ENCODE measurements around the gene ARHGAP42. TPM values are rescaled to one million over a fixed set of nuclear protein-coding genes. Genes with fewer than 3 reads are reported as not detected.

The ARHGAP42 gene
- total and polyA plus RNA-seq, 2 of the 13 experiments (the other 11 are each of a cell fraction or from before 2014, with no cell fraction given), result 2.5 to 4.3 TPM

DNA sequence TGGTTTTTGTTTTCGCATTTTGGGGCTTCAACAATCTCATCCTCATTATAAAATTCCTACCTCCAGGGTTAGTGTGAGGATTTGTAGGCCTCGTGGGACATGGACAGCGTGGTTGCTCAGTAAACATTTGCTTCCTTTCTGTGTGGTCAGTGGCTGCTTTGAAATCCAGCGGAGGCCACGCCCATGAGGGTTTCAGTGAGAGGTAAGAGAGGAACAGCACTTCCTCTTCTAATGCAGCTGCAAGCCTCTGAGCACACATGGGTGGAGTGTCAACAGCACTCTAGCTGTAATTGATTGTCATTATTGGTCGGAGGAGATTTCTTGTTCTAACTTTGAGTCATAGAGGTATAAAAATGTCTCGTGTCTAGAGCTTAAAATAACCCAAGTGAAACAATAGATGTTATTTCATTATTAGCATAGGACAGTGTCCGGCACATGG, 6.0 kb upstream of the ARHGAP42 start (continued):
- TF ChIP-seq MXI1 (IDR thresholded peaks at IDR 0.05; ENCODE audit: borderline replicate concordance, low read depth, low read length) (peak; percentile 70; the same call in 1 of the 3 replicates), ZNF615 (CRISPR knock-in tag; IDR thresholded peaks at IDR 0.05; ENCODE audit: borderline replicate concordance) (no peak), ELF3 (CRISPR knock-in tag; IDR thresholded peaks at IDR 0.05) (peak; percentile 77), ZNF205 (CRISPR knock-in tag; IDR thresholded peaks at IDR 0.05) (0 out of 2 replicates have a peak, but pooled peaks have one; percentile 29), BCL6 (CRISPR knock-in tag; IDR thresholded peaks at IDR 0.05) (0 out of 2 replicates have a peak, but pooled peaks have one; percentile 39), KAT8 (CRISPR knock-in tag; IDR thresholded peaks at IDR 0.05) (peak; percentile 25; the same call in 1 of the 2 replicates), HNRNPK (IDR thresholded peaks at IDR 0.05; ENCODE audit: low read depth, low read length, poor library complexity, severe bottlenecking) (no peak), KLF12 (CRISPR knock-in tag; IDR thresholded peaks at IDR 0.05; ENCODE audit: borderline replicate concordance) (no peak), MIXL1 (CRISPR knock-in tag; IDR thresholded peaks at IDR 0.05) (peak; percentile 56; the same call in 1 of the 2 replicates), XRCC5 (optimal IDR thresholded peaks at IDR 0.05; ENCODE audit: low read length) (peak; percentile 54), GABPB1 (CRISPR knock-in tag; IDR thresholded peaks at IDR 0.05) (peak; percentile 37; the same call in 1 of the 2 replicates), NCOA2 (CRISPR knock-in tag; IDR thresholded peaks at IDR 0.05) (0 out of 2 replicates have a peak, but pooled peaks have one; percentile 22), ZSCAN29 (CRISPR knock-in tag; conservative IDR thresholded peaks at IDR 0.05) (no peak), TCF7 (IDR thresholded peaks at IDR 0.05; ENCODE audit: low read depth) (peak; percentile 35; the same call in 1 of the 2 replicates), FOXA3 (CRISPR knock-in tag; IDR thresholded peaks at IDR 0.05) (peak; percentile 61), ZNF878 (CRISPR knock-in tag; IDR thresholded peaks at IDR 0.05) (peak; percentile 48; the same call in 1 of the 2 replicates), ZFX (CRISPR knock-in tag; IDR thresholded peaks at IDR 0.05; ENCODE audit: low read depth) (peak; percentile 34; the same call in 1 of the 2 replicates), FOXA1 (IDR thresholded peaks at IDR 0.05) (no peak), FOXA1 (CRISPR knock-in tag; IDR thresholded peaks at IDR 0.05) (peak; percentile 48), RARA (CRISPR knock-in tag; IDR thresholded peaks at IDR 0.05) (peak; percentile 30; the same call in 1 of the 2 replicates), GATAD2A (CRISPR knock-in tag; IDR thresholded peaks at IDR 0.05) (peak; percentile 55), PAX8 (CRISPR knock-in tag; IDR thresholded peaks at IDR 0.05; ENCODE audit: borderline replicate concordance) (no peak), ZBTB21 (CRISPR knock-in tag; IDR thresholded peaks at IDR 0.05) (no peak)
- TF ChIP-seq, protein P1, sequence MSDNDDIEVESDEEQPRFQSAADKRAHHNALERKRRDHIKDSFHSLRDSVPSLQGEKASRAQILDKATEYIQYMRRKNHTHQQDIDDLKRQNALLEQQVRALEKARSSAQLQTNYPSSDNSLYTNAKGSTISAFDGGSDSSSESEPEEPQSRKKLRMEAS (IDR thresholded peaks at IDR 0.05), result peak; percentile 87
- TF ChIP-seq, protein P2, sequence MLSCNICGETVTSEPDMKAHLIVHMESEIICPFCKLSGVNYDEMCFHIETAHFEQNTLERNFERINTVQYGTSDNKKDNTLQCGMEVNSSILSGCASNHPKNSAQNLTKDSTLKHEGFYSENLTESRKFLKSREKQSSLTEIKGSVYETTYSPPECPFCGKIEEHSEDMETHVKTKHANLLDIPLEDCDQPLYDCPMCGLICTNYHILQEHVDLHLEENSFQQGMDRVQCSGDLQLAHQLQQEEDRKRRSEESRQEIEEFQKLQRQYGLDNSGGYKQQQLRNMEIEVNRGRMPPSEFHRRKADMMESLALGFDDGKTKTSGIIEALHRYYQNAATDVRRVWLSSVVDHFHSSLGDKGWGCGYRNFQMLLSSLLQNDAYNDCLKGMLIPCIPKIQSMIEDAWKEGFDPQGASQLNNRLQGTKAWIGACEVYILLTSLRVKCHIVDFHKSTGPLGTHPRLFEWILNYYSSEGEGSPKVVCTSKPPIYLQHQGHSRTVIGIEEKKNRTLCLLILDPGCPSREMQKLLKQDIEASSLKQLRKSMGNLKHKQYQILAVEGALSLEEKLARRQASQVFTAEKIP (CRISPR knock-in tag; IDR thresholded peaks at IDR 0.05; ENCODE audit: borderline replicate concordance), result no peak
- TF ChIP-seq, protein P3, sequence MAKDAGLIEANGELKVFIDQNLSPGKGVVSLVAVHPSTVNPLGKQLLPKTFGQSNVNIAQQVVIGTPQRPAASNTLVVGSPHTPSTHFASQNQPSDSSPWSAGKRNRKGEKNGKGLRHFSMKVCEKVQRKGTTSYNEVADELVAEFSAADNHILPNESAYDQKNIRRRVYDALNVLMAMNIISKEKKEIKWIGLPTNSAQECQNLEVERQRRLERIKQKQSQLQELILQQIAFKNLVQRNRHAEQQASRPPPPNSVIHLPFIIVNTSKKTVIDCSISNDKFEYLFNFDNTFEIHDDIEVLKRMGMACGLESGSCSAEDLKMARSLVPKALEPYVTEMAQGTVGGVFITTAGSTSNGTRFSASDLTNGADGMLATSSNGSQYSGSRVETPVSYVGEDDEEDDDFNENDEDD (CRISPR knock-in tag; IDR thresholded peaks at IDR 0.05; ENCODE audit: borderline replicate concordance), result peak; percentile 62; the same call in 1 of the 2 replicates
- TF ChIP-seq, protein P4, sequence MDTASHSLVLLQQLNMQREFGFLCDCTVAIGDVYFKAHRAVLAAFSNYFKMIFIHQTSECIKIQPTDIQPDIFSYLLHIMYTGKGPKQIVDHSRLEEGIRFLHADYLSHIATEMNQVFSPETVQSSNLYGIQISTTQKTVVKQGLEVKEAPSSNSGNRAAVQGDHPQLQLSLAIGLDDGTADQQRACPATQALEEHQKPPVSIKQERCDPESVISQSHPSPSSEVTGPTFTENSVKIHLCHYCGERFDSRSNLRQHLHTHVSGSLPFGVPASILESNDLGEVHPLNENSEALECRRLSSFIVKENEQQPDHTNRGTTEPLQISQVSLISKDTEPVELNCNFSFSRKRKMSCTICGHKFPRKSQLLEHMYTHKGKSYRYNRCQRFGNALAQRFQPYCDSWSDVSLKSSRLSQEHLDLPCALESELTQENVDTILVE (CRISPR knock-in tag; IDR thresholded peaks at IDR 0.05), result peak; percentile 21; the same call in 1 of the 2 replicates
- TF ChIP-seq, protein P5, sequence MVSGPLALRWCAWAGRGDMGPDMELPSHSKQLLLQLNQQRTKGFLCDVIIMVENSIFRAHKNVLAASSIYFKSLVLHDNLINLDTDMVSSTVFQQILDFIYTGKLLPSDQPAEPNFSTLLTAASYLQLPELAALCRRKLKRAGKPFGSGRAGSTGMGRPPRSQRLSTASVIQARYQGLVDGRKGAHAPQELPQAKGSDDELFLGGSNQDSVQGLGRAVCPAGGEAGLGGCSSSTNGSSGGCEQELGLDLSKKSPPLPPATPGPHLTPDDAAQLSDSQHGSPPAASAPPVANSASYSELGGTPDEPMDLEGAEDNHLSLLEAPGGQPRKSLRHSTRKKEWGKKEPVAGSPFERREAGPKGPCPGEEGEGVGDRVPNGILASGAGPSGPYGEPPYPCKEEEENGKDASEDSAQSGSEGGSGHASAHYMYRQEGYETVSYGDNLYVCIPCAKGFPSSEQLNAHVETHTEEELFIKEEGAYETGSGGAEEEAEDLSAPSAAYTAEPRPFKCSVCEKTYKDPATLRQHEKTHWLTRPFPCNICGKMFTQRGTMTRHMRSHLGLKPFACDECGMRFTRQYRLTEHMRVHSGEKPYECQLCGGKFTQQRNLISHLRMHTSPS (CRISPR knock-in tag; IDR thresholded peaks at IDR 0.05; ENCODE audit: low read depth), result no peak

Measured in HepG2 (cell line).